Astrocyte of the spinal cord (primary cell): ENCODE measurements around the gene BRS3.

ENCODE experiments used
- DNase-seq: peaks from one replicate; pipeline ENCODE4 v3.0.0; 2011; ENCODE audit warnings: low read depth, low spot score
- H3K4me3 ChIP-seq: 2 replicates; pipeline ENCODE4 v1.5.1; 2011; ENCODE audit warnings: low read depth, mild to moderate bottlenecking, low read length, moderate library complexity
- CTCF ChIP-seq: IDR thresholded peaks from 2 replicates; pipeline ENCODE4 v1.5.1; 2012; ENCODE audit warnings: low read depth, mild to moderate bottlenecking, low read length, inconsistent platforms
- in situ Hi-C: cut with HindIII; loops from 2 replicates; pipeline ENCODE4 v1.10.0; 2017; ENCODE audit warnings: low sequenced_read_pairs

BRS3 gene

GRCh38 chrX:136468391-136469103 is 19.2 kb upstream of the BRS3 start:
- in situ Hi-C loops: no loop called here
- no peak for DNase-seq
- no peak overlapping the region for H3K4me3 ChIP-seq
- no peak for TF ChIP-seq CTCF

- no peak for DNase-seq
- TF ChIP-seq CTCF: no peak
- no peak overlapping the region for H3K4me3 ChIP-seq
Observed at GRCh38 chrX:136473663-136474062, 14.1 kb upstream of the BRS3 start.

GRCh38 chrX:136475236-136475635 is 12.5 kb upstream of the BRS3 start:
- TF ChIP-seq CTCF: no peak
- in situ Hi-C loops: no loop called here
- no peak for DNase-seq

More at GRCh38 chrX:136473663-136474062, 14.1 kb upstream of the BRS3 start:
- in situ Hi-C loops: no loop called here

GRCh38 chrX:136476501-136476900 is 11.2 kb upstream of the BRS3 start:
- in situ Hi-C loops: no loop called here
- DNase-seq: no peak
- no peak overlapping the region for H3K4me3 ChIP-seq
- TF ChIP-seq CTCF: no peak

More at GRCh38 chrX:136475236-136475635, 12.5 kb upstream of the BRS3 start:
- no peak overlapping the region for H3K4me3 ChIP-seq

- H3K4me3 ChIP-seq: no peak overlapping the region
- in situ Hi-C loops: no loop called here
- no peak for TF ChIP-seq CTCF
- no peak for DNase-seq
Observed at GRCh38 chrX:136477026-136477425, 10.7 kb upstream of the BRS3 start.

GRCh38 chrX:136480383-136480782 is 7.4 kb upstream of the BRS3 start:
- in situ Hi-C loops: no loop called here
- H3K4me3 ChIP-seq: no peak overlapping the region
- DNase-seq: no peak
- no peak for TF ChIP-seq CTCF
